GM21576 (cell line): ENCODE data around the gene MSANTD4.
A peak's percentile ranks its signal among the peaks of the same experiment; 100 is the strongest.
"Not testable (repeated sequence)": the region's sequence is repeated elsewhere in the genome, so short reads cannot be mapped to it uniquely, and the experiment has no call there.

Source experiments
- ATAC-seq: cut with Tn5 transposase; IDR thresholded peaks from one replicate; pipeline ENCODE4 v1.9.1; 2021; ENCODE audit warnings: mild to moderate bottlenecking, moderate library complexity; ENCODE audit not compliant: unreplicated experiment

The MSANTD4 gene

DNA sequence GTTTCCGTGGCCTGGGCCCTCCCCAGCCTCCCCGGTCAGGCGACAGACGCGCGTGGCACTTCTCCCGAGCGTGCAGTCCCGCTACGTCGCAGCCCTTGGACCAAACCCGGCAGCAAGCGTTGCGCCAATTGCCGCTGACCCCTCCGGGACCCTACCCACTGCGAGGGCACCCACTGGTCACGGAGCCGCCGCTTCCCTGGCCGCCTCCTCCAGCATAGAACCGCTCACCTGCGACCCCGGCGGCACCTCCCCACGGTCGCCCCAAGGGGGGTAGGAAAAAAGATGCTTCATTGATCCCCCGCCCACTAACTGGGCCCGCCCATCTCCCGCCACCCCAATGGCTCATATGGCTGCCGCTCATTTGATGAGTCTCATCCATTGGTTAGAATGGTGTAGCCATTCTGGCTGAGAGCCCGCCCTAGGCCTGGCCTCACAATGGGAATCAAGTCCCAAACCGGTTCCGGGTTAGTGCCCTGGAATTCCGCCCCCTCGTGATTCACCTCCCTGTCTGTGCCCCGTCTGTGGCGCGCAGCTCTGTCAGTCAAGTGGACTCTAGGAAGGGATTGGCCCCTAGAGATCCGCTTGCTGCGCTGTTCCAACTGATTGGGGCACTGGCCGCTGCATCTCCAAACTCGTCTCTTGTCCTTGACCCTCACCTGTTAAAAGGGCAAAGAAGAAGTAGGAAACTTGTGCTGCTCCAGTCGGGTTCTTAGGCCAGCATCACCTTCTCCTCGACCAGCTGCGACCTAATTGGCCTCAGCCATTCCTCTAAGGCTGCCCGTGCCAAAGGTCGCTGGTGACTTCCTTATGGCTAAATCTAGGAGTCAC, at the start of gene MSANTD4:
Gene MSANTD4, minus strand, starts transcription at position 274 of the 828 bp plus-strand sequence. CDS start 11,323 bp downstream, outside the sequence.
- ATAC-seq = peak; percentile 98

DNA sequence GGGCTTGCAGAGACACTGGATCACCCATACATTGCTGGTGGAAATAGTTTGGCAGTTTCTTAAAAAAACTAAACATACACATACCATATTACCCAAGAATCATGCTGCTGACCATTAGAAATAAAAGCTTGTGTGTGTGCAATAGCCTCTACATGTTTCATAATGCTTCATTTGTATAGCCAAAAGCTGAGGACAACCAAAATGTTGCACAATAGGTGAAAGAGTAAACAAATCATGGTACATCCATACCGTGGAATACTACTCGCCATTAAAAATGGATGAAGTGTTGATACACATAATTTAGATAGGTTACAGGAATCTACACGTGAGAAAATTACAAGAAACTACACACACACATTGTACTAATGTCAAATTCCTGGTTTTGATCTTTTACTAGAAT, 48.6 kb upstream of the MSANTD4 start:
- ATAC-seq = no peak

DNA sequence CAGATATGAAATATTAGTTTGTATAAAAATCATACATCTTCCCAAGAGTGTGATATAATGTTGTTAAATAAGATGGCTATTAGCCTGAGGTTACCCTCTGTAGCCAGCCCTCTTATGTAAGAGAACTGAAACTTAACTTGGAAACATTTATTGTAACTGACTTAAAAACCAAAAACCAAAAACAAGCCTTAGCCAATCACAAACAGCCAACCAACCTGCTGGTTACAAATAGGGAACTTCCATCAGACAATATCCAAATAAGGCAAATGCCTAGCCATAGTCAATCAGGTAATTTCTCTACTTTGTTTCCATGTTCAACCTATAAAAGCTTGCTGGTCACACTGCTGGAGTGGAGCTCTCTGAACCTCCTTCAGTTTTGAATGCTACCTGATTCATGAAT, 41.0 kb upstream of the MSANTD4 start:
- ATAC-seq = no peak

DNA sequence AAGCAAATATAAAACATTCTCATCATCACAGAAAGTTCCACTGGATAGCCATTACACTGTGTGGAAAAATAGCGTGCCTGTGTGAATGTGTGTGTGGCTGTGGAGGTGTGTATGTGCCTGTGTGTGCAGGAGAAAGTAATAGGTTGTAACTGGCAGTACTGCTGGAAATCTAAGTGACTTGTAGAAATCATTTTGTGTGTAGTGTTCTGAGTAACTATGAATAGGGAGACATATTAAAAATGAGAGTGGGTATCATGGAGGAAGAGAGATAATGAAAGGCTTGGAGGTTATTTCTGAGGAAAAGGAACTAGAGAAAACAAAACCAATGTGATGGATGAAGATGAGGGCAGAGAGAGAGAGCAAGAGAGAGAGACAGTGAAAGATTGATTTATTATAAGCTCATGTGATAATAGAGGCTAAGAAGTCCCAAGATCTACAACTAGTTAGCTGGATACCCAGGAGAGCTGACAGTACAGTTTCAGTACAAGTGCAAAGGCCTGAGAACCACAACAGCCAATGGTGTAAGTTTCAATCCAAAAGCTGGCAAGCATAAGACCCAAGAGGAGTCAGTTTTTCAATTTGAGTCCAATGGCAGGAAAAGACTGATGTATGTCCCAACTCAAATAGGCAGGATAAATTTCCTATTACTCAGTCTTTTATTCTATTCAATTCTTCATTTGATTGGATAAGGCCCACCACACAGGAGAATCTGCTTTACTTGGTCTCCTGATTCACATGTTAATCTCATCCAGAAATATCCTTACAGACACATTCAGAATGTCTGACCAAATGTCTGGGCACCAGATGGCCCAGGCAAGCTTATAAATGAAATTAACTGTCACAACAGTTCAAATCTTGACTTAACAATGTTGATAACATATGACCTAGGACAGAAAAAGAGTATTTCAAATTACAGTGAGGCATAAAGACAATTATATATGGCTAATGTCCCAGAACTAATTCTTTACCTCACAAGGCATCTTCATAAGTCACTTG, 40.2 kb upstream of the MSANTD4 start:
- ATAC-seq = no peak

DNA sequence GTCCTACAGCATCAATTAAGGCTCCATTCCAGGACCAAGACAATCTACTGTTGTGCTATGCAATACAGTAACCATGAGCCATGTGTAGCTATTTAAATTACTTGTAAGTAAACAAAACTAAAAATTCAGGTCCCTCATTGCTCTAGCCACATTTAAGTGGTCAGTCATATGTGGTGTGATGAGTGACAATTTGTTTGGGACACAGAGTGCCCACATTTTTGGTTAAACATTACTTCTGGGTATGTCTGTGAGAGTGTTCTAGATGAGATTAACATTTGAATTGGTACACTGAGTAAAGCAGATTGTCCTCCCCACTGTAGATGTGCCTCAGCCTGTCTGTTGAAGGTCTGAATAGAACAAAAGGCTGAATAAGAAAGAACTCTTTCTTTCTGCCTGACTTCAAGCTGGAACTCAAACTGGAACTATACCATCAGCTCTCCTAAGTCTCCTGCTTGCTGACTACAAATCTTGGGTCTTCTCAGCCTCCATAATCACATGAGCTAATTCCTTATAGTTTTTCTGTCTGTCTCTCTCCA, 39.3 kb upstream of the MSANTD4 start:
- no peak for ATAC-seq

DNA sequence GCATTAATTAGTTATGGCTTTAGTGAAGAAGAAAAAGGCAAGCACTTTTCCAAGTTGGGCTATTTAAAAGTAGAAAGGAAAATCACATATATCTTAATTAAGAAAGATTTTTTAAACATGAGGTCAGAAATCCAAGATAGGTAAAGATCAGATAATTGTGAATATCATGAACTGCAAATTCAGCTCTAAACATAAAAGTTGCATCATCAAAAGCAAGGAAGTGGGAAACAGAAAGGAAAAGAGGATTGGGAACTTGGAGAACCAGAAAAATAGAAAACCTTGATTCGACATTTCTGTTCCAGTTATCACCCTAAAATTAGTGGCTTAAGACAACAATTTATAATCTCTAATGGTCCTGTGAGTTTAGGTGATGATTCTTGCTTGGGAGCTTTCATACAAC, 37.6 kb upstream of the MSANTD4 start:
- no peak for ATAC-seq

DNA sequence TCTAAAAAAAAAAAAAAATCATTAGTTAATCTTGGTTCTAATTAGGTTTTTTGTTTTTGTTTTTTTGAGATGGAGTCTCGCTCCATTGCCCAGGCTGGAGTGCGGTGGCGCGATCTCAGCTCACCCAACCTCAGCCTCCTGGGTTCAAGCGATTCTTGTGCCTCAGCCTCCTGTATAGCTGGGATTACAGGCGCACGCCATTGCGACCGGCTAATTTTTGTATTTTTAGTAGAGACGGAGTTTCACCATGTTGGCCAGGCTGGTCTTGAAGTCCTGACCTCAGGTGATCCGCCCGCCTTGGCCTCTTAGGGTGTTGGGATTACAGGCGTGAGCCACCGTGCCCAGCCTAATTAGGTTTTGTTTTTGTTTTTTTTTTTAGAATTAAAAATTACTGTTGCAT, 36.3 kb upstream of the MSANTD4 start:
- ATAC-seq = not testable (repeated sequence)

DNA sequence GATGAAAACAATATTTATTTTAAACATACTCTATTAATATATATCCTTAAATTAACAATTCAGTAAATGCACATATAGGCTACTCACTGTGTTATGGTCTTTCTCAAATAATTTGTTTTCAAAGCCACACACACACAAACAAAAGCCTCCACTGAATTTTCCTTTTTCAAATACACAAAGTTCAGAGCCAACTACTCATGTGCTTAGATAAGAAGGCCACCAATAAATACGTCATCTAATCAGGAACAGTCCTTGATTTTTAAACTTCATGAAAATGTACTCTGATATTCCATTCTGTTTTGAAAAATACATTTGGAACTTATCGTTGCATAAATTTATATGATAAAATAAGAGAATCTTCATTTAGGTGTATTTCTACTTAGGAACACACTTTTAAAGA, 29.1 kb upstream of the MSANTD4 start:
- ATAC-seq = no peak

DNA sequence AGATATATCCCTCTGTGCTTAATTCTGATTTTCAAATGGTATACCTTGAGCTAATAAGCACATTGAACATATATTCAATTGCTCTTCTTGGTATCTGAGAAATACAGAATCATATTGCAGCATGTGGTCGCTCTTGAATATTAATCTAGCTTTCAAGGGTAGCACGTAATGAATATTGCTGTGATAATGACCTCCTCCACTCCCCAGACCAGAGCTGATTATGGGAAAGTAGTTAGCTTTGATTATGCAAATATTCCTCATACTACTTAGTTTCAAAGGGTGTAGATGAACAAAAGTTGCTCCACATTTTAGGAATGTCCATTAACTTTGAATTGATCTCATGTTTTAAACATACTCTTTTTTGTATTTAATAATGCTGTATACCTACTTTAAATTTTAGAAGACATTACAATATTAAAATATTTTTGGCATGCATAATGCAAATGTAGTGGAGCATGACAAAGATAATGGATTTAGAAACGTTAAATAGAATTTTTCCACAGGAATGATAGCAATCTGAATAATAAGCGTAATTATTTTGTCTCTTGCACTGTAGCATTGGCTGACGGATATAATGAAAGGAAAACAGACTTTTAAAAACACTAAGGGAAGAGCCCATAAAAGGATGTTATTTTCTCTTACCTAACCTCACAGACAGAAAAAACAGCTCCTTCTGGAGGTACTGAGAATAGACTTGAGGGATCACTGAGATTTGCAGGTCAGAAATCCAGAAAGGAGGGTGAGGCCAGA, 27.9 kb upstream of the MSANTD4 start:
- no peak for ATAC-seq

DNA sequence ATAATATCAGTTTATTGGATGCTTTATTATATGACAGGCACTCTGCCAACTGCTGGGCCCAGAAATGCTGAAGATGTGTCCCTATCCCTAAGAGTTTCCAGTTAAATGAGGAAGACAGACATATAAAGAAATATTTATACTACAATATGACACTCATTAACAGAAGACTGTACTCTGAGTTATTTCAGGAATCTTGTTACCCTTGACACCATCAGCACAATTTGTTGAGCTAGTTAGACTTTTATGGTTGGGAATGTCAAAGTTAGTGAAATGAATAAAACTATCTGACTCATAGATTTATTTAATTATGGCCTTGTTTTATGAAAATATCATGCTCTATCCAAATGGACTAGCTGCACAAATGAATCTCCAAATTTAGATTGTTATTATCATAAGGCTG, 25.6 kb upstream of the MSANTD4 start:
- ATAC-seq = no peak

DNA sequence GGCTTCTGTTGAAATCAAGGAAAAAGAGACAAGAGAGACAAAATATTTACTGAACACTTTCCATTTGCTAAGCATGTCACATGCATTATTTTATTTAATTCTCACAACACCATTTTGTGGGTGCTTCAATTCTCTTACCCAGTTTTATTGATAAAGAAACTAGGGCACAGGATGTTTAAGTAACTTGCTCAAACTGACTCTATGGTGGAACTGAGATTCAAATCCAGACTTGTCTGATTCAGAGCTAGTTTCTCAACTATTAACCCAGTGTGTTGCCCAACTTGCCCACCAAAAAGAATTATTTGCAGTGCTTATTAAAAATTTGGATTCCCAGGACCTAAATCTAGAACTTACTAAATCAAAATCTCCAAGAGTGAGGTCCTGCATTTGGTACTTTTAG, 21.5 kb upstream of the MSANTD4 start:
- ATAC-seq = no peak

DNA sequence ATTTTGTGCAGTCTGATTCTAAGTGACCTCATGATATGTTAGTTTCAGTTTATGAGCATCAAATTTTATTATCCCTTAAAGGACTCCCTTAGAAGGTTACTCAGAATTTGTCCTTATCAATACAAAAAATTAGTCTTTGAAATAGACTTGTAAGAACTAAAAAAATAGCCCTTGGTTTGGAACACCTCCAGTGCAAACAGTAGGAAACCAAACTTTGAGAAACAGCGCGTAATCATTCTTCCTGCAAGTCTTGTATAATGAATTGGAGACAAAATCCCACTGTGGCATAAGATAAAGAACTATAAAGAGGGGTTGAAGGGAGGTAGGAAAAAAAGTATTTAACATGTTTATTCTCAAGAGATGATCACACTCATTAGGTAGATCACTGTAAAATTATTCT, 10.8 kb upstream of the MSANTD4 start:
- no peak for ATAC-seq

DNA sequence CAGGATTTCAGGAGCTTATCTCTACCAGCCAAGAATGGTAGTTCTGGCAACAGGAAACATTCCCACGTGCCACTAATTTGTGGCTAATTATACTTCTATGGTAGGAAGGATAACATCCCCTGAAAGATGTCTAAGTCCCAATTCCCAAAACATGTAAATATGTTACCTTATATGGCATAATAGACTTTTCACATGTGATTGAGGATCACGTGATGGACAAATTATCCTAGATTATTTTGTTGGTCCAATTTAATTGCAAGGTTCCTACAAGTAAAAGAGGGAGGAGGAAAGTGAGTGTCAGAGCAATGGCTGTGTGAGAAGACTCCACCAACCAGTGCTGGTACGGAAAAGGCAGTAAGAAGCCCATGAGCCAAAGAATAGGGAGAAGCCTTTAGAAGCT, 9.9 kb upstream of the MSANTD4 start:
- ATAC-seq = no peak

DNA sequence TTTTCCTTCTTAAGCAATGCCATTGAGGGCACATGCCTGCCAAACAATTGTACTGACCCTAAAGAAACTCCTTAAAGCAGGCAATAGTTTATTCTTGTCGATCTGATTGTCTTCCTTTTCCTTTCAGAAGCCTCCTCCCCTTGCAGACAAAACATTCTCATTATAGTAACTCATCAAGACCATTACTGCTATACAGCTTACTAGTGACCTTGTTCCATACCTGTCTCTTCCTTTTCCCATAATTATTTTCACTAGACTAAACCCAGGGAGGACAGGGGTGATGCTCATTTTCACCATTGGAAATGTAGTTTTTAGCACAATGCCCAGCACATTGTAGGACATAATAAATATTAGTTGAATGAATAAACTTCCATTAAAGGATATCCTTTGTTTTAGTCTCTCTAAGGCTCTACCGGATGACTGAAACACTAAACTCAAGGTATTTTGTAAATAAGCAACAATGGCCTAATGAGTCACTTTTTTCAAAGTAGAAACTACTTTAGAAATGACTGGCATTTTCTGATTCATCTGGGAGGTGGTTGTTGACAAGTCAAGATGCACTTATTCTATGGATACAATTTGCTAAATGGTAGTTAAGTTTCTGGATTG, 9.3 kb upstream of the MSANTD4 start:
- no peak for ATAC-seq

DNA sequence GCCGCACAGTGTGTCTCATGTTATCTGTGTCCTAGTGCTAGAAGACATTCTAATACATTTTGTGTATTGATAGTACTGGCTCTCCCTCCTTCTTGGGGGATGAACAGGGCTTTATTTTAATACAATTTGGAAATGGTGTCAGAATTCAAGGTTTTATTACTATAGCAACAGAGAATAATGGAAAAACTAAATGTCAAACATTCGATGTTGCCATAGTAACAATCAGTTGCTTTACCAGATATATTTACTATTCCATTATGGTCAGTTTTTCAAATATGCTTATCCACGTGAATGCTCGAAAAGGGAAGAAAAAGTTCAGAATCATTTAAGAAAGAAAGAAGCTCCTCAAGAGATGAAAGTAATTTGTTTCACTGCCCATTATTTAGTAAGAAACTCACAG, 8.6 kb upstream of the MSANTD4 start:
- ATAC-seq = no peak

DNA sequence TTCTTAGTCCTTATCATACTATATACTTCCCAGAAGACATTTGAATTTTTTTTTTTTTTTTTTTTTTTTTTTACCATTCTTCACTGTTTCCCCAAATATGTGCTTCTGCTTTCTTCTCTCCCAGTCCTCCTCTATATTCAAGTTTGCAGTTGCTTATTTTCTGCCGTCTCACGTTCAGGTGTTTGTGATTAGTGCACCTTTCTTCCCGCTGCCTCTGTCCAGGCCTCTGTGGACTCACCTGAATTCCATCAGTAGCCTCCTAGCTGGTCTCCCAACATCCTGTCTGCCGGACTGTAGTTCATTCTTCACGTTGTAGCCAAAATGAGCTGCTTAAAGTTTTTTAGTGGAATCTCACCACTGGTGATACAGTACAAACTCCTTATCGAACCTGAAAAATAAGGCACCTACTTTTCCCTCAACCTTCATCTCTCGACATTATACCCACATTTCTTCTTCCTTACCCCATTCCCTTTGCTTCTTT, 795 bp upstream of the MSANTD4 start:
- no peak for ATAC-seq

DNA sequence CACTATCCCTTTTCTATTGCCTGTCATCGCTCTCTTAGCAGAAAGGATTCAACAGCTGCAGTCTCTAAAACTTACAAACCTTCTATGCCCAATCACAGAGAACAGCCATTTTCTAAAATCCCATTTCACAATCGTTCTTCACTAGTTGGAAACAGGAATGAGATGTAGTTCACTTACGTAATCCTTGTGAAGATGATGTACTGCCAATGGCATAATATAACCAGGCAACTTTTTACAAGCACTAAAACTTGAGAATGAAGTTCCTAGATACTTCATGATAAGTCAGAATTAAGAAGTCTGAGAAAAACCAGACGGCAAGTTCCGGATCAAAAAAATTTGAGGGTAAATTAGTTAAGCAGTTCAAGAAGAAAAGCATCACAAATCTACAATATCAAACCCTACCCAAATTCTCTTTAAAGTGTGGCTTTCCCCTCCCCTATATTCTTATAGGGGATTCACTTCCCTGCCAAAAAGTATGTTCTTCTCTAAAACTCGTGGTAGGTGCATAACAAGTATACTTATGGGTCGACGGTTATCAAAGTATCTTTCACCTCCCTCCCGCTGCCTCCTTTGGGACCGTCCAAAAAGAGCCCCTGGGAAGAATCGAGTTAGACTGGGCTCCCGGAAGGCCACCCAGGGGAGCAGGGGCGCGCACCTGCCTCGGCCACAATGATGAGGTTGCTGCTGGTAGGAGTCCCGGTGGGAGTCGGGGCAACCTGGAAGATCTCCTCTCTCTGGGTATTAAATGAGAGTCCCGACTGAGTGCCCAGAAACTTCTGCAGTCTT, 666 bp downstream of the MSANTD4 start:
- ATAC-seq = peak; percentile 12

DNA sequence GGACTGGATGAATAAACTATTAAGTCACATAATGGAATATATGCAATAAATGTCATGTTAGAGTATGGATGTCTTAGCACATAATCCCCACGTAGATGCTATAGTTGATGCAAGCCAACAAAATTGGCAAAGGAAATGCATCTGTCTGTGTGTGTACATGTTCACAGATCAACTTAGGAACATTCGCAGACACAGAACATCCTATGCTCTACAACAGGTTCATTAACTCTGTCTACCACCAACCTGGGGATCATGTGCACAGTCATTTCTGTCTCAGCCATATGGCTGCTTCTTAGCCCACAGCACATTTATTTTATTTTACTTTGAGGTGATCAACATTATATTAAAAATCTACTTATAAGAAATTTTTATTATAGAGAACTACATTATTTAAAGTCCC, 4.9 kb downstream of the MSANTD4 start:
- ATAC-seq = no peak

DNA sequence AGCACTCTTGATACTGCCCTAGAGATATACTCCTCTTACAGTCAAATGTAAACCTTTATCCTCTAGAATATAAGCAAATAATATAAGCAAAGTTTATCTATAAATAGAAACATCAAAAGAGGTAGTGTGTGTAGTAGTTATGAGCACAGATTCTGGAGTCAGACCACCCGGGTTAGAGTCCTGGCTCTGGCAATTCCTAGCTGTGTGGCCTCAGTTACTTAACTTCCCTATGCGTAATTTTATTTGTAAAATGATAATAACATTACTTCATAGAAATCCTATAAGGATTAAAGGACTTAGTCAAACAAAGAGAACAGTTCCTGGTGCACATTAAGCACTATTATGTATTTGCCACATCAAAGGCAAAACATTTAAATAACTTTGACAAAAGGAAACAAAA, 7.0 kb downstream of the MSANTD4 start:
- ATAC-seq = no peak
